Lung (tissue), 12 donors: ENCODE data around the gene B4GALT5. TPM values are rescaled to one million over a fixed set of nuclear protein-coding genes. Genes with fewer than 3 reads are reported as not detected.

Experiments
- ATAC-seq: fragments of 200-7000 bp; cut with Tn5 transposase; one replicate; pipeline ENCODE4 v1.9.1; 2020; ENCODE audit warnings: moderate number of reproducible peaks; ENCODE audit not compliant: insufficient read depth, low FRiP score
- DNase-seq, 3 donors: peaks; one replicate each; pipeline ENCODE4 v3.0.0-alpha.2; 2013 to 2017
- H3K27ac ChIP-seq, 2 donors: one replicate each; pipeline ENCODE4 v1.5.1; 2013; ENCODE audit warnings: mild to moderate bottlenecking in 2 of 2, moderate library complexity in 2 of 2, control low read depth in 1 of 2, inconsistent platforms in 1 of 2, low read depth in 1 of 2, low read length in 1 of 2
- H3K27me3 ChIP-seq, 3 donors: one replicate each; pipeline ENCODE4 v1.5.1; 2013; ENCODE audit warnings: low read length in 2 of 3; ENCODE audit not compliant: control insufficient read depth in 3 of 3, insufficient read depth in 3 of 3
- H3K36me3 ChIP-seq, 4 donors: one replicate each; pipeline ENCODE4 v1.5.1; 2013; ENCODE audit warnings: low read length in 4 of 4, mild to moderate bottlenecking in 1 of 4, moderate library complexity in 1 of 4; ENCODE audit not compliant: control insufficient read depth in 4 of 4, insufficient read depth in 4 of 4
- H3K4me1 ChIP-seq, 5 donors: one replicate each; pipeline ENCODE4 v1.5.1; 2013; ENCODE audit warnings: low read length in 5 of 5, mild to moderate bottlenecking in 2 of 5, moderate library complexity in 1 of 5; ENCODE audit not compliant: control insufficient read depth in 5 of 5, insufficient read depth in 5 of 5
- H3K4me3 ChIP-seq: one replicate; pipeline ENCODE4 v1.5.1; 2013; ENCODE audit warnings: mild to moderate bottlenecking, control low read depth, moderate library complexity
- H3K9ac ChIP-seq, 2 donors: one replicate each; pipeline ENCODE4 v1.5.1; 2013; ENCODE audit warnings: low read length in 2 of 2, control low read depth in 1 of 2; ENCODE audit not compliant: insufficient read depth in 1 of 2
- H3K9me3 ChIP-seq, 4 donors: one replicate each; pipeline ENCODE4 v1.5.1; 2013; ENCODE audit warnings: low read length in 3 of 4, mild to moderate bottlenecking in 1 of 4, moderate library complexity in 1 of 4; ENCODE audit not compliant: control insufficient read depth in 4 of 4, insufficient read depth in 3 of 4
- CTCF ChIP-seq: IDR thresholded peaks from 2 replicates; pipeline ENCODE4 v1.5.1; 2012; ENCODE audit warnings: mild to moderate bottlenecking; ENCODE audit errors: control extremely low read depth, extremely low read depth
- WGBS, 2 donors: extraction: QIAGEN DNeasy Blood & Tissue Kit; methylation state at CpG; one replicate each; pipeline ENCODE4 v1.1.7; 2013; 5-methylcytosine and 5-hydroxymethylcytosine counted together
- polyA plus RNA-seq, 2 donors: library from polyadenylated mRNA; stranded (reverse); fragments of 200-250 nt; gene quantifications; one replicate each; pipeline ENCODE4 v1.2.1, GENCODE V29; 2013
- total RNA-seq, 2 donors: library from RNA; depleted of rRNA in 1 of 2; stranded (reverse); fragments of >200 nt in 1 of 2; gene quantifications; one replicate each; pipeline ENCODE4 v1.2.1, GENCODE V29; 2014 to 2021
- donor health status: control.
- donor health status: control.
- donor health status: Bipolar disorder and iron deficiency.
- donor health status: healthy.
- donor health status: DM: yes; HTN: yes; CAD: no.

Gene B4GALT5
- total and polyA plus RNA-seq, 4 donors = 13.9 to 56.7 (median 41.9) TPM

GRCh38 chr20:49693435-49694171, 20.1 kb downstream of the B4GALT5 start:
- no peak overlapping the region for H3K4me3 ChIP-seq
- DNase-seq = no peak
- no peak overlapping the region for H3K27ac ChIP-seq
- no peak for ATAC-seq
- peaks cover 9 to 29% (median 13%) of the 10 kb centered on the region in 5 donors for H3K4me1 ChIP-seq
- H3K36me3 ChIP-seq = no peaks in the 10 kb centered on the region
- no peak overlapping the region for H3K9ac ChIP-seq
- WGBS, 2 donors = 73 to 82% methylated on average over 5 of the region's 5 CpGs
- H3K9me3 ChIP-seq = no peaks in the 10 kb centered on the region
- no peaks in the 10 kb centered on the region for H3K27me3 ChIP-seq
- no peak for TF ChIP-seq CTCF

- H3K4me1 ChIP-seq = peaks cover 9 to 35% (median 13%) of the 10 kb centered on the region in 5 donors
- 49 to 76% methylated on average over 3 of the region's 3 CpGs for WGBS, 2 donors
- no peak for TF ChIP-seq CTCF
- no peaks in the 10 kb centered on the region for H3K9me3 ChIP-seq
- no peak overlapping the region for H3K4me3 ChIP-seq
- H3K36me3 ChIP-seq = no peaks in the 10 kb centered on the region
- H3K27ac ChIP-seq = no peak overlapping the region
- H3K9ac ChIP-seq = no peak overlapping the region
- ATAC-seq (no peak), DNase-seq (no peak)
- no peaks in the 10 kb centered on the region for H3K27me3 ChIP-seq
These were observed 20.7 kb downstream of the B4GALT5 start for GRCh38 chr20:49692941-49693340.

- H3K9ac ChIP-seq = no peak overlapping the region
- peaks cover 6 to 30% (median 9%) of the 10 kb centered on the region in 5 donors for H3K4me1 ChIP-seq
- H3K9me3 ChIP-seq = no peaks in the 10 kb centered on the region
- H3K36me3 ChIP-seq = no peaks in the 10 kb centered on the region
- no peak for DNase-seq
- H3K4me3 ChIP-seq = no peak overlapping the region
- ATAC-seq = no peak
- WGBS, 2 donors = 94 to 96% methylated on average over 5 of the region's 5 CpGs
- H3K27ac ChIP-seq = no peak overlapping the region
- H3K27me3 ChIP-seq = no peaks in the 10 kb centered on the region
- TF ChIP-seq CTCF = no peak
These were observed 21.7 kb downstream of the B4GALT5 start for GRCh38 chr20:49691818-49692568.
